Measurements from ENCODE around the gene MYOZ2. TPM values are rescaled to one million over a fixed set of nuclear protein-coding genes. Genes with fewer than 3 reads are reported as not detected.
A peak's percentile ranks its signal among the peaks of the same experiment; 100 is the strongest.

The MYOZ2 gene
- 100 to 1,000 TPM; 678 to 770 TPM for total RNA-seq

- no peak for DNase-seq (ENCODE audit: low spot score)
- TF ChIP-seq, protein P1, sequence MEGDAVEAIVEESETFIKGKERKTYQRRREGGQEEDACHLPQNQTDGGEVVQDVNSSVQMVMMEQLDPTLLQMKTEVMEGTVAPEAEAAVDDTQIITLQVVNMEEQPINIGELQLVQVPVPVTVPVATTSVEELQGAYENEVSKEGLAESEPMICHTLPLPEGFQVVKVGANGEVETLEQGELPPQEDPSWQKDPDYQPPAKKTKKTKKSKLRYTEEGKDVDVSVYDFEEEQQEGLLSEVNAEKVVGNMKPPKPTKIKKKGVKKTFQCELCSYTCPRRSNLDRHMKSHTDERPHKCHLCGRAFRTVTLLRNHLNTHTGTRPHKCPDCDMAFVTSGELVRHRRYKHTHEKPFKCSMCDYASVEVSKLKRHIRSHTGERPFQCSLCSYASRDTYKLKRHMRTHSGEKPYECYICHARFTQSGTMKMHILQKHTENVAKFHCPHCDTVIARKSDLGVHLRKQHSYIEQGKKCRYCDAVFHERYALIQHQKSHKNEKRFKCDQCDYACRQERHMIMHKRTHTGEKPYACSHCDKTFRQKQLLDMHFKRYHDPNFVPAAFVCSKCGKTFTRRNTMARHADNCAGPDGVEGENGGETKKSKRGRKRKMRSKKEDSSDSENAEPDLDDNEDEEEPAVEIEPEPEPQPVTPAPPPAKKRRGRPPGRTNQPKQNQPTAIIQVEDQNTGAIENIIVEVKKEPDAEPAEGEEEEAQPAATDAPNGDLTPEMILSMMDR (IDR thresholded peaks at IDR 0.05), result no peak
Measured at GRCh38 chr4:119135721-119136121, at the start of gene MYOZ2. Gene MYOZ2 (plus strand): TSS chr4:119135832. CDS start chr4:119136526, 694 bp downstream.

GRCh38 chr4:119087121-119087520 is 48.5 kb upstream of the MYOZ2 start:
- H3K9me3 ChIP-seq, result no peaks in the 10 kb centered on the region
- no peaks in the 10 kb centered on the region for H3K36me3 ChIP-seq
- peak overlapping the region in 1 of 2 donors; percentile 55 for H3K27ac ChIP-seq
- H3K4me3 ChIP-seq, result no peak overlapping the region
- TF ChIP-seq, protein P1 (IDR thresholded peaks at IDR 0.05), result peak; percentile 12 to 55
- H3K27me3 ChIP-seq, result no peaks in the 10 kb centered on the region
- peaks cover 0 to 8% of the 10 kb centered on the region in 2 donors for H3K4me1 ChIP-seq
- no peak for DNase-seq (ENCODE audit: low spot score)

More at GRCh38 chr4:119135721-119136121, at the start of gene MYOZ2:
- Histone ChIP-seq H3K4me1 (peaks cover 0 to 25% of the 10 kb centered on the region in 2 donors), H3K36me3 (peaks cover 20% of the 10 kb centered on the region), H3K4me3 (peak within 1 kb of the TSS; percentile 45 to 55), H3K27ac (peak within 1 kb of the TSS; percentile 81 to 91), H3K9me3 (no peaks in the 10 kb centered on the region), H3K27me3 (no peaks in the 10 kb centered on the region)

DNA sequence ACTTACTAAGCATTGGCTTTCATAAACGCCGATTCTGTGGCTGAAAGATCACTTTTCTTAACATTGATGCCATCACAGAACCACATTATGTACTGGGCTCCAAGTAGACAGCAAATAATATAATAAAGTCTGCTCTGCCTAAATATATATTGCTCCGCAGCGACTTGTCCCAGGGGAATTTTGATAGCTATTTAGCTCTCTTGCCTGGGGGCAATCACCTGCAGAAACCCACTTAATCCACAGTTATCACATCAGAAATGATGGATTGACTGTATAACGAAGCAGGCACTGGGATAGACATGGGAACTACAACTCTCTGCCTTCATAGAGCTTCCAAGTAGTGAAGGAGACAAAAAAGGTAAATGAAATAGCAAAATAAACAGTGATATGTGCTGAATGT is 48.0 kb upstream of the MYOZ2 start:
- Histone ChIP-seq H3K27ac (no peak overlapping the region), H3K4me3 (no peak overlapping the region), H3K36me3 (no peaks in the 10 kb centered on the region), H3K4me1 (peaks cover 0 to 8% of the 10 kb centered on the region in 2 donors), H3K27me3 (no peaks in the 10 kb centered on the region), H3K9me3 (no peaks in the 10 kb centered on the region)
- TF ChIP-seq, protein P1 (IDR thresholded peaks at IDR 0.05), result no peak
- DNase-seq (ENCODE audit: low spot score), result no peak

- Histone ChIP-seq H3K36me3 (no peaks in the 10 kb centered on the region), H3K9me3 (no peaks in the 10 kb centered on the region), H3K4me3 (no peak overlapping the region), H3K4me1 (peaks cover 0 to 3% of the 10 kb centered on the region in 2 donors), H3K27ac (no peak overlapping the region), H3K27me3 (no peaks in the 10 kb centered on the region)
- no peak for DNase-seq (ENCODE audit: low spot score)
- TF ChIP-seq, protein P1 (IDR thresholded peaks at IDR 0.05), result no peak
Measured at GRCh38 chr4:119093042-119093827, 42.4 kb upstream of the MYOZ2 start.

DNA sequence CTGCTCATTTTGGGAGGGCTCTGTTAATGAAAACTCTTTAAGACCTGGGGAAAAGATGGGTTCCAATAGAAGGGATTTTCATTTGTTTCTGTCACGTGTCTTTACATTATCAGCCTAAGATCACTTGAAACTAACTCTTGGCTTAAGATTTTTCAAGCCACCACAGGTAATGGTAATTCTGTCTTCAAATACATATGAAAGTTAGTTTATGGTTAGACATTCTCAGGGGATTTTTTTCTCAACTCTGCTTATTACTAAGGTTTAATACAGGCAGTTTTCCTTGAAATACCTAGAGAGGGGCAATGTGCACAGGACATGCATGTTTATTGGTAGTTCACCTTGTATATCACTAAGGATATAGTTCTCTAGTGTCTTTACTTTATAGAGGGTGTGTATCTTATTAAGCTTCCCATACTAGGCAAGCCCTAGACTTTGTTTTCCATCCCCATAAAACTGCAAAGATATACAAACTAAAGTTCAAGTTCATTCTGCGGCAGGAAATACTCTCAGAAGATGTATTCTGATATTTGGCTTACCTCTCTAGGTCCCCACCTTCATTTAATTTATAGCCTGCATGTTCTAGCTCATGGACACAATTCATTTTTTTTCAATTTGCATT is 38.2 kb upstream of the MYOZ2 start:
- H3K9me3 ChIP-seq, result no peaks in the 10 kb centered on the region
- no peak overlapping the region for H3K4me3 ChIP-seq
- no peaks in the 10 kb centered on the region for H3K36me3 ChIP-seq
- TF ChIP-seq, protein P1 (IDR thresholded peaks at IDR 0.05), result no peak
- no peak for DNase-seq (ENCODE audit: low spot score)
- H3K27ac ChIP-seq, result no peak overlapping the region
- H3K27me3 ChIP-seq, result no peaks in the 10 kb centered on the region
- peaks cover 0 to 23% of the 10 kb centered on the region in 2 donors for H3K4me1 ChIP-seq
